ENCODE measurements around the gene PHPT1.

DNA sequence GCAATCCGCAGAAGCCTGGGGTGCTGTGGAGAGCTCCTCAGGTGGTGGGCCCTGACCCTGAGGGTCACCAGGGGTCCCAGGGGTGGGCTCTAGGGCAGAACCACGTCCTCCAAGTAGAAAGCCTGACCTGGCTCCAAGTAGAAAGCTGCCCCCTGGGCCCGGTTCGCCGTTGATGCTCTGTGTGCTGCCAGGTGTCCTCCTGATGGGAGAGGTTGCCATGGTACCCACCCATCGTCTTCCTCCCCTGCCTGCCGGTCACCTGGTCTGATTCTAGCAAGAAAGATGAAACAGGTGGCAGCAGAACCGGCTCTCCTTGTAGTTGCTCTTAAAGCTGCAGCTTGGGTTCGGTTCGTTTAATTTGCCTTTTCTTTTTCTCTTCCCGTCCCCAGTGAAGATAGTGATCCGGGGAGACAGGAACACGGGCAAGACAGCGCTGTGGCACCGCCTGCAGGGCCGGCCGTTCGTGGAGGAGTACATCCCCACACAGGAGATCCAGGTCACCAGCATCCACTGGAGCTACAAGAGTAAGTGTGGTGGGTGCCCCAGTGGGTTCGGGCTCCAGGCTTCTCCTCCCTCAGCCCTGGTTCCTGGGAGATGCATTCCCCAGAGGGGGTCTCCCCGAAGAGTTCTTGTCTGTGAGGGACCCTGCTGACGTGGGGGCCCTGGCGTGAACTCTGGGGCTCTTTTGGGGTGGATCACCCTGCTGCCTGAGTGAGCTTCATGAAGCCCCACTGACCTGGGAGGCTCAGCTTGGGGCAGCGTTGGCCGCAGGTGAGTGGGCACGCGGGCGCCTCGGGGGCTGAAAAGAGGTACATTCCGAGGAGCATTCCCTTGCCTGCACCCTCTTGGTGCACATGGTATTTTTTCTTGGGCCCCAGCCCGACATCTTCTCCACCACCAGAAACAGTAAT is 25.8 kb upstream of the PHPT1 start:
- TF ChIP-seq, protein P1, sequence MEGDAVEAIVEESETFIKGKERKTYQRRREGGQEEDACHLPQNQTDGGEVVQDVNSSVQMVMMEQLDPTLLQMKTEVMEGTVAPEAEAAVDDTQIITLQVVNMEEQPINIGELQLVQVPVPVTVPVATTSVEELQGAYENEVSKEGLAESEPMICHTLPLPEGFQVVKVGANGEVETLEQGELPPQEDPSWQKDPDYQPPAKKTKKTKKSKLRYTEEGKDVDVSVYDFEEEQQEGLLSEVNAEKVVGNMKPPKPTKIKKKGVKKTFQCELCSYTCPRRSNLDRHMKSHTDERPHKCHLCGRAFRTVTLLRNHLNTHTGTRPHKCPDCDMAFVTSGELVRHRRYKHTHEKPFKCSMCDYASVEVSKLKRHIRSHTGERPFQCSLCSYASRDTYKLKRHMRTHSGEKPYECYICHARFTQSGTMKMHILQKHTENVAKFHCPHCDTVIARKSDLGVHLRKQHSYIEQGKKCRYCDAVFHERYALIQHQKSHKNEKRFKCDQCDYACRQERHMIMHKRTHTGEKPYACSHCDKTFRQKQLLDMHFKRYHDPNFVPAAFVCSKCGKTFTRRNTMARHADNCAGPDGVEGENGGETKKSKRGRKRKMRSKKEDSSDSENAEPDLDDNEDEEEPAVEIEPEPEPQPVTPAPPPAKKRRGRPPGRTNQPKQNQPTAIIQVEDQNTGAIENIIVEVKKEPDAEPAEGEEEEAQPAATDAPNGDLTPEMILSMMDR (IDR thresholded peaks at IDR 0.05; ENCODE audit: low read length) = no peak
- TF ChIP-seq EZH2 (IDR thresholded peaks at IDR 0.05; ENCODE audit: borderline replicate concordance, low read length) = no peak
